Gastroesophageal sphincter (tissue), 4 donors: ENCODE data around the gene GNG10. TPM values are rescaled to one million over a fixed set of nuclear protein-coding genes. Genes with fewer than 3 reads are reported as not detected.

ENCODE experiments used
- ATAC-seq: fragments of 150-250 bp; one replicate; pipeline ENCODE4 v1.9.1; 2016; ENCODE audit warnings: mild to moderate bottlenecking, moderate library complexity
- H3K27ac ChIP-seq, 4 donors: fragments of 200-600 bp; sonication (generic) in 3 of 4; 1 replicate in 3 of 4; 2 replicates in 1 of 4; pipeline ENCODE4 v1.5.1; 2016 to 2019
- H3K27me3 ChIP-seq: fragments of 200-600 bp; sonication (generic); one replicate; pipeline ENCODE4 v1.5.1; 2019
- H3K36me3 ChIP-seq, 2 donors: fragments of 200-600 bp; sonication (generic); one replicate each; pipeline ENCODE4 v1.5.1; 2019; ENCODE audit warnings: control low read depth in 1 of 2
- H3K4me1 ChIP-seq, 3 donors: fragments of 200-600 bp; sonication (generic); 1 replicate in 2 of 3; 2 replicates in 1 of 3; pipeline ENCODE4 v1.5.1; 2016 to 2019; ENCODE audit warnings: control low read depth in 2 of 3
- H3K4me3 ChIP-seq, 2 donors: fragments of 200-600 bp; sonication (generic); one replicate each; pipeline ENCODE4 v1.5.1; 2019; ENCODE audit warnings: mild to moderate bottlenecking in 1 of 2, moderate library complexity in 1 of 2
- H3K9me3 ChIP-seq, 3 donors: fragments of 200-600 bp; sonication (generic); one replicate each; pipeline ENCODE4 v1.5.1; 2017 to 2019; ENCODE audit warnings: control low read depth in 2 of 3
- CTCF ChIP-seq, 4 experiments: fragments of 200-600 bp in 2 of 4; fragments of 450-650 bp in 2 of 4; sonication (generic) in 1 of 4; IDR thresholded peaks; one replicate each; pipeline ENCODE4 v1.5.1; 2017 to 2019; ENCODE audit warnings: antibody characterized with exemption in 4 of 4, mild to moderate bottlenecking in 2 of 4, moderate library complexity in 2 of 4
- EP300 ChIP-seq: sonication (generic); formaldehyde crosslinking; IDR thresholded peaks from one replicate; pipeline ENCODE4 v1.6.1; 2017; ENCODE audit warnings: antibody characterized with exemption, mild to moderate bottlenecking
- POLR2A ChIP-seq, 2 donors: fragments of 450-650 bp; IDR thresholded peaks; one replicate each; pipeline ENCODE4 v1.6.1; 2017; ENCODE audit warnings: antibody characterized with exemption in 2 of 2, mild to moderate bottlenecking in 2 of 2, moderate library complexity in 1 of 2
- POLR2AphosphoS5 ChIP-seq: sonication (generic); formaldehyde crosslinking; IDR thresholded peaks from one replicate; pipeline ENCODE4 v1.6.1; 2017; ENCODE audit warnings: antibody characterized with exemption
- WGBS, 2 donors: methylation state at CpG; one replicate each; pipeline ENCODE4 v1.1.5; 2018; ENCODE audit warnings: low coverage in 1 of 2; 5-methylcytosine and 5-hydroxymethylcytosine counted together
- total RNA-seq, 4 donors: library from RNA; depleted of rRNA; stranded (reverse); fragments of >200 nt; gene quantifications; one replicate each; pipeline ENCODE4 v1.1.0, GENCODE V29; 2016

The GNG10 gene
- total RNA-seq, 4 donors from 2014 or later, result 41.4 to 96.4 (median 82.0) TPM

GRCh38 chr9:111648066-111648465 is 13.3 kb upstream of the GNG10 start:
- Histone ChIP-seq H3K36me3 (peaks cover 0 to 37% of the 10 kb centered on the region in 2 donors), H3K9me3 (no peaks in the 10 kb centered on the region), H3K4me1 (no peaks in the 10 kb centered on the region), H3K27me3 (no peaks in the 10 kb centered on the region), H3K4me3 (no peak overlapping the region), H3K27ac (no peak overlapping the region)
- 73% methylated on average over 3 of the region's 4 CpGs for WGBS, 2 donors
- no peak for TF ChIP-seq POLR2AphosphoS5
- no peak for TF ChIP-seq EP300
- no peak for TF ChIP-seq POLR2A (IDR thresholded peaks at IDR 0.05)
- no peak for TF ChIP-seq CTCF (IDR thresholded peaks at IDR 0.05)
- no peak for ATAC-seq

- H3K27me3 ChIP-seq, result no peaks in the 10 kb centered on the region
- H3K4me3 ChIP-seq, result no peak overlapping the region
- no peaks in the 10 kb centered on the region for H3K9me3 ChIP-seq
- no peak for ATAC-seq
- H3K4me1 ChIP-seq, result no peaks in the 10 kb centered on the region
- TF ChIP-seq CTCF (IDR thresholded peaks at IDR 0.05) (no peak), POLR2A (IDR thresholded peaks at IDR 0.05) (no peak), EP300 (no peak), POLR2AphosphoS5 (no peak)
- WGBS, 2 donors, result 84 to 94% methylated on average over 4 of the region's 4 CpGs
- H3K36me3 ChIP-seq, result peaks cover 0 to 47% of the 10 kb centered on the region in 2 donors
- H3K27ac ChIP-seq, result no peak overlapping the region
Measured at GRCh38 chr9:111649016-111649415, 12.4 kb upstream of the GNG10 start.

- Histone ChIP-seq H3K27me3 (no peaks in the 10 kb centered on the region), H3K4me1 (peaks cover 0 to 6% (median 0%) of the 10 kb centered on the region in 3 donors), H3K9me3 (no peaks in the 10 kb centered on the region), H3K27ac (no peak overlapping the region), H3K36me3 (peaks cover 0 to 26% of the 10 kb centered on the region in 2 donors), H3K4me3 (no peak overlapping the region)
- TF ChIP-seq POLR2AphosphoS5 (no peak), EP300 (no peak), CTCF (IDR thresholded peaks at IDR 0.05) (no peak), POLR2A (IDR thresholded peaks at IDR 0.05) (no peak)
- WGBS, 2 donors, result 81 to 87% methylated on average over 6 of the region's 6 CpGs
- ATAC-seq, result no peak
Measured at GRCh38 chr9:111657051-111657450, 4.4 kb upstream of the GNG10 start.

- no peak for TF ChIP-seq POLR2AphosphoS5
- no peak for TF ChIP-seq CTCF (IDR thresholded peaks at IDR 0.05)
- no peak for TF ChIP-seq EP300
- TF ChIP-seq POLR2A (IDR thresholded peaks at IDR 0.05), result no peak
- no peak for ATAC-seq
- Histone ChIP-seq H3K4me3 (no peak overlapping the region), H3K4me1 (peaks cover 0 to 23% (median 0%) of the 10 kb centered on the region in 3 donors), H3K9me3 (no peaks in the 10 kb centered on the region), H3K36me3 (peaks cover 0 to 14% of the 10 kb centered on the region in 2 donors), H3K27me3 (no peaks in the 10 kb centered on the region), H3K27ac (no peak overlapping the region)
- 70% methylated on average over 2 of the region's 8 CpGs; no CpG with 5 or more reads in 1 of the 2 donors for WGBS, 2 donors
Measured at GRCh38 chr9:111658943-111659342, 2.5 kb upstream of the GNG10 start.

GRCh38 chr9:111659691-111660090 is 1.7 kb upstream of the GNG10 start:
- Histone ChIP-seq H3K4me3 (no peak overlapping the region), H3K27me3 (no peaks in the 10 kb centered on the region), H3K27ac (no peak overlapping the region), H3K4me1 (peaks cover 0 to 23% (median 0%) of the 10 kb centered on the region in 3 donors), H3K36me3 (peaks cover 0 to 6% of the 10 kb centered on the region in 2 donors), H3K9me3 (no peaks in the 10 kb centered on the region)
- no peak for TF ChIP-seq POLR2A (IDR thresholded peaks at IDR 0.05)
- TF ChIP-seq POLR2AphosphoS5, result no peak
- TF ChIP-seq EP300, result no peak
- TF ChIP-seq CTCF (IDR thresholded peaks at IDR 0.05), result no peak
- 78 to 83% methylated on average over 3 of the region's 3 CpGs for WGBS, 2 donors
- ATAC-seq, result no peak
